Smooth muscle cell of the umbilical artery (primary cell): ENCODE results near the gene TUBE1. TPM values are rescaled to one million over a fixed set of nuclear protein-coding genes. Genes with fewer than 3 reads are reported as not detected.

Experiments used
- total RNA-seq: library from RNA; depleted of rRNA; stranded (reverse); fragments of >200 nt; gene quantifications from 2 replicates; pipeline ENCODE4 v1.2.3, GENCODE V29; 2014

TUBE1 gene
- 31.0 and 49.9 TPM in 2 replicates for total RNA-seq

DNA sequence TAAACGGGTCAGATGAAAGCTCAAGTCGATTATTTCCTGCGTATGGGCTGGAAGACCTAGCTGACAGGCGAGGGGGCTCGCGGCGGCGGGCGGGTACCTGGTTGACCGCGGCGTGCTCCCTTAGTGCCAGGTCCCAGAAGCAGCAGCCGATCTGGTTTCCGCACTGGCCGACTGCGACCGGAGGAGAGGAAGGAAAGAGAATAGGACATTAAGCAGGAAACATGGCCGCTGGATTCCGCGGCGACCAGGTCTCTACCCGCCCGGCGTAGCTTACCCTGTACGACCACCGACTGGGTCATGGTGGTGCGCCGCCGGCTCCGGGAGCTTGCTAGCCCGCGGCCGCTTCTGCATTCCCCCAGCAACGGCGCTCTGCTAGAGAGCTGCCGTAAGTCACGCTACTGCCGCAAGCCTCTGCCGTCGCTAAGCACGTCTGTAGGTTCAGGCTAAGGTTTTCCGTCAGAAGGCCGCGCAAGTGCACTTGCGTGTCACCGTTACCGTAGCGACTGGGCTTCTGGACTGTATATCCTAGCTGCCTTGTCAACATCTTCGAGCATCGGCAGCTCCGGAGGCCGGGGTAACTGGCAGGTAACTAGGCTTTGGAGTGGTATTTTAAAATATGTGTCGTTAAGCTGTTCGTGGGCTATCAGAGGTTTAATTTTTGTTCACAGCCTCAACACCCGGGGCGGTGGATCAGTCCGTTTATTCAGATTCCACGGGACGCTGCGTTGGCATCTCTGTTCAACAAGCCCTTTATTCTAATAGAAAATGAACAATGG, at the start of gene TUBE1, which contains the start of gene FAM229B:
Gene TUBE1, minus strand, starts transcription at position 347 of the 776 bp plus-strand sequence. Its CDS starts 48 bp downstream, at position 299.
Gene FAM229B, plus strand, starts transcription at position 456 of the 776 bp plus-strand sequence. CDS start 11,693 bp downstream, outside the sequence.

GRCh38 chr6:112054001-112054400, 33.3 kb downstream of the TUBE1 start, which contains the start of gene CCN6:
Gene CCN6 (plus strand): TSS chr6:112054104. CDS start chr6:112054358, 254 bp downstream.

Other genes starting within 250 kb of the TUBE1 start
- 40.1 and 72.9 TPM in 2 replicates for gene FYN, start 214.0 kb downstream of the TUBE1 start, total RNA-seq
- not detected in 2 replicates for gene CCN6, start 33.4 kb downstream of the TUBE1 start, total RNA-seq
- gene FAM229B, start 109 bp upstream of the TUBE1 start, total RNA-seq = 14.0 and 35.9 TPM in 2 replicates
- 84.6 and 174 TPM in 2 replicates for gene LAMA4, start 167.1 kb upstream of the TUBE1 start, total RNA-seq